ENCODE data around the gene AIFM2.
A peak's percentile ranks its signal among the peaks of the same experiment; 100 is the strongest.
"Not testable (repeated sequence)": the region's sequence is repeated elsewhere in the genome, so short reads cannot be mapped to it uniquely, and the experiment has no call there.

AIFM2 gene

DNA sequence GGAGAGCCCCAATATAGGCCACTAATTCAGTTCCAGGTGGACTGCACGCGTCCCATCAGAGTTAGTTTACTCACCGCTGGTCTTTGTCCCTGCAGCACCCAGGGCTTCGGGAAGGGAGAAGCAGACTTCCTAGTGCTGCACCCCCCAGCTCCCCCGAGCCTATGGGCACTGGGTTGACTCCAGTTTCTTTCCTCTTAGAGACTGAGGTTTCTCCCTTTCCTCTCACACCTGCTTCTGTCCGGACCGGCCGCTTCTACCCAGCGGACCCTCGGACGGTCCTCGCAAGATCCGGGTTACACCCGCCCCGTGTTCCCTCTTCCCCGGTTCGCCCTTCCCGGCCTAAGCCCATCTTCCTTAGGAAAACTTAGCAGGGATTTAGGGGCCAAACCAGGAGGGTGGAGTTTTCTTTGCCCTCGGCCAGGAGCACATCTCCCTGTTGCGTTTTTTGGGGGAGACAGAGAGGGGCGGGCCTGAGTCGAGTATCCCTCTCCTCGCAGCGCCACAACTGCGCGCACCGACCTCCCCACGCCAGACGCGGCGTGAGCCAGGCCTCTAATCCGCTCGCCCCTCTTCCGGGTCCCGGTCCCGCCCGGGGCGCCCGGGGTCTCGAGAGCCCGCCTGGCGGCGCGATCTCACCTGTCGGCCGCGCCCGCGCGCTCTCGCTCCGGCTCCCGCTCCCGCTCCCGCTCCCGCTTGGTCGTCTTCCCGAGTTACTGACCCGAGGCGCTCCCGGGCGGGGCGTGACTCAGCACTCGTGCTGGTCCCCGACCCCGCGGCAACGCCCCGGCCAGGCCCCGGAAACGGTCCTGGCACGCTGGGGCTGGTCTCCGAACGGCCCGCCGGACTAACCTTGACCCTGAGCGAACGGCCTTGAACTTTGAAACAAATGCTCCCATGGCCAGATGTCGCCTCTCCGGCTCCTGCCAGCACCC lies at the start of gene AIFM2:
Gene AIFM2, minus strand, starts transcription at position 728 of the 932 bp plus-strand sequence. CDS start 8,741 bp downstream, outside the sequence.
- DNase-seq: peak; percentile 47

DNA sequence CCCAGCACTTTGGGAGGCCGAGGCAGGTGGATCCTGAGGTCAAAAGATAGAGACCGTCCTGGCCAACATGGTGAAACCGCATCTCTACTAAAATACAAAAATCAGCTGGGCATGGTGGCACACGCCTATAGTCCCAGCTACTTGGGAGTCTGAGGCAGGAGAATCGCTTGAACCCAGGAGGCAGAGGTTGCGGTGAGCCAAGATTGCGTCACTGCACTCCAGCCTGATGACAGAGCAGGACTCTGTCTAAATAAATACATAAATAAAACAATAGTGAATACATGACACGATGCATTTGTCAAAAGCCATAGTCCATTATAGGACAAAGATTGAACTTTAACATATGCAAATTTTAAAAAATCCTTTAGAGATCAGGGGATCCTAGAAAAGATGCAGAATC lies 46.6 kb upstream of the AIFM2 start:
- DNase-seq: not testable (repeated sequence)

DNA sequence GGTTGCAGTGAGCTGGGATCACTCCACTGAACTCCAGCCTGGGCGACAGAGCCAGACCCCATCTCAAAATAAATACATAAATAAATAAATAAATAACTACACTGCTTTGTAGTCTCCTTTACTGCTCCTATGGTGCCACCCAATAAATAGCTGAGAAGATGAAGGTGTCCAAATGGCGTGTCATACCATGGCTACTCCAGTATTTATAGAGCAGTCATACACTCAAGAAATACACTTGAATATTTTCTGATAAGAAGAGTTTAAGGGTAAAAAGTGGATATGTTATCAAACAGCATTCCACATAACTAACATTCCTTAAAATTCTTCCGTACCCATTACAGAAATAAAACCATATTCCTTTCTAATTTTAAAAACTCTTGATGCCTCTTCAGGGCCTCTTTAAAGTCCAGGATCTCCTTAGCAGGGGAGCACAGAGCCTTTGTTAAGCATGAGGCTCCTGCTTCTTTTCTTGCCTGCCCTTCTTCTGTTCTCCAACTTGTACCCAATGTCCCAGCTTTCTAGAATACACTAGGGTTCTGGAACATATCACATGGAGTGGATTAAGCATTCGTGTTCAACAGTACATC lies 45.6 kb upstream of the AIFM2 start:
- DNase-seq: no peak

DNA sequence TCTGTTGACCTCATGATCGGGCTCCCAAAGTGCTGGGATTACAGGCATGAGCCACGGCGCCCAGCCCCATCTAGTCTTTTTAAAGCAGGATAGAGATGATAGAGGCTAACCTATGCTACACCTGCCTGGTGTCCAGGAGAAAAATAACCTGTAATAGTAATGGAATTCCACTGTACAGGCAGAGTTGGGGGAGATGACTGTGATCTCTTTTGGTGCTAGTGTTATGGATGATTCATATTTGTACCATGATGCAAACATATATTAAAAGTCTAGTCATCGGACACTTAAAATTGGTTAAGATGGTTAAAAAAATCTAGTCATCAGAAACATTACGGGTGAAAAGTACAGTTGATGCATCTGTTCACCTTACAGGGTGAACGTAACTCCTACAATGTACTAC lies 43.8 kb upstream of the AIFM2 start:
- no peak for DNase-seq

DNA sequence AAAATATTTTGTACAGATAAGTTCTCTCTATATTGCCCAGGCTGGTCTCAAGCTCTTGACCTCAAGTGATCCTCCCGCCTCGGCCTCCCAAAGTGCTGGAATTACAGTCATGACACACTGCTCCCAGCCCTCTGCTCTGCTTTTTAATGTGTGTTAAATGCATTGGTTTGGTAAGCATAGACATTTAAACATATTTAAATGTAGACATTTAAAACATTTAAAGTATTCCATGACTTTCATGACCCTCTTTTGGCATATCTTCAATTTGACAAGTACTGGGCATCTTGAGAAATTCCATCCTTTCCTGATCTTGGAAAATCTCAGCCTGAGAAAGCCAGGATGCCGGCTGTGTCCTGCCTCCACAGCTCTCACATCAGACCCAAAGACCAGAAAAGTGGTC lies 42.9 kb upstream of the AIFM2 start:
- no peak for DNase-seq

DNA sequence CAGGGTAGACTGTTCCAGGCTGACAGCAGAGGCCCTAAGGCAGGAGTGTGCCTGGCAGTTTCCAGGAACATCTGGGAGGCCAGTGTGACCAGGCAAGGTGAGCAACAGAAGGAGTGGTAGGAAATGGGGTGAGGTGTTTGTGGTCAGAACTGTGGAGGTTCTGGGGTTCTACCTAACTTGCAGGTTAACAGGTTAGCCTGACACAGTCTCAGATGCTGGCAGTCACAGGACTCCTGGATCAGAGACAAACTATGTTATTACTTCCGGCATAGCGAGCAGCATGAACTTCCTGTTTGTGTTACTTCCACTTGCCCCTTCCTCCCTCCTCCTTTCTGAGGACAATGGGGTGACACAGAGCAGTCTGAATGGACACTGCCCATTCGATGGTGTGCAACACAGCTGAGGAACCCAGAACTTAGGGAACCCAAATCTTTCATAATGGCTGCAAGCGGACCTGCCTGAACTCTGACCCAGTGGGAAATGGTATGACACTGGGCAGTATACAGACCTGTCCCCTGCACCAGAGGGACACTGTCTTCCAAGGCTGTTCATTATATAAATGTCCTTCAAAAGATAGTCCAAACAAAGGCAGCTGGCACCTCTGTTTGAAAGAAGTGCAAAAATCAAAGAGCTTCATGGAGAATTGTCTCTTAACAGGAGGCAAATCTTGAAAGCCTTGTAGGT lies 41.6 kb upstream of the AIFM2 start:
- DNase-seq: no peak

DNA sequence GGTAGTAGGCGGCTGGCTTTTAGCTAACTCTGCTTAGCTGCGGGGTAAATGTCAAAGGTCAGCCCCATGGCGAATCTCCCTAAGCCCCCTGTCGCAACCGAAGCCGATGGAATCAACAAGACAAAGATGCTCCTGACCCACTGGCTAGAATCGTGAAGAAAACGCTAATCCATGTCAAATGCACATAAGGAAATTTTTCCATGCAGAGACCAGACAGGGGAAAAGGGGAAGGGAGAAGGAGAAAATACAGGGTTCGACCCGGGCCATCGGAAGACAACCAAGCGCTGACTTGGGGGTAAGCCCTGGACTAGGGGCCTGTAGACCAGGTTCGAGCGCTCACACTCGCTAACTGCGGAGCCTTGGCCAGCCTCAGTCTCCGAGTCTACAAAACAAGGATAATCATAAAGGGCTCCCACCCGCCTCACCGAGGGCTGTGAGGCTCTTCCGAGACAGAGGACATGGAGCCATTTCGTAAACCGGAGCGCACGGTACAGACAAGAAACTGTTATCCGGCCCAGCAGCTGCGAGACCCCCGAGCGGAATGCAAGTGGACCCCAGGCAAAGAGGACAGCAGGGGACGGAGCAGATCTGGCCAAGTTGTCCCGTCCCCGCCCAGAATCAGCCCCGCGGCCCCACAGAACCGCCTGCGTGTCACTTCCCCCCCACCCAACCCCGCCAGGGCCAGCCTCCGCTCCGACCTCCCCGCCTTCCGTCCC lies 37.2 kb upstream of the AIFM2 start:
- peak; percentile 22 for DNase-seq

DNA sequence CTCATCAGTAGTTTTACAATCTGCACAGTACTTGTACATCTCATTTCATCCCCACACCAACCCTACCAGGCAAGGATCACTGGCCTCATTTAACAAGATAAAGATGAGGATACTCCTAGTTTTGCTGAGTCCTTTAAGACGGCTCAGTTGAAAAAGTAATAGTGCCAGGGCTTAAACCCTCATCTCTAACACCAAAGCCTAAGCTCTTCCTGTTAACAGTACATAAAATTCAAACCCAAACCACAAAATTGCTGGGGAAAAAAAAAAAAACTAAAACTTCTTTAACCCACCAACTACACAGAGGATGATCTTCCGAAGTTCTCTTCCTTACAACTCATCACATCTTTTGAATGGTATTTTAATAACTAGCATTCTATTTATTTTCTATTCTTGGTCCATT lies 36.4 kb upstream of the AIFM2 start:
- no peak for DNase-seq

DNA sequence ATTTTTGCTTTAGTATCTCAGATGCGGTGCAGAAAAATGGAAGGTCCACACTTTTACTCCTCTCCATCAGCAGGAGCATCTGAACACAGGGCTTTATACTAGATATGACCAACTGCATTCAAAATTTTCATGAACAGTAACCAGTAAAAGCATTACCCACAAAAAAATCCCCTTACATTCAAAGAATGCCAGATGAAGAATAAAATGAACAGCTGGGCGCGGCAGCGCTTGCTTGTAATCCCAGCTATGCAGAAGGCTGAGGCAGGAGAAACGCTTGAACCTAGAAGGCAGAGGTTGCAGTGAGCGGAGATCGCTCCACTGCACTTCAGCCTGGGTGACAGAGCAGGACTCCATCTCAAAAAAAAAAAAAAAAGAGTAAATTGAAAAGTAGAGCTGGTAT lies 34.6 kb upstream of the AIFM2 start:
- DNase-seq: no peak

DNA sequence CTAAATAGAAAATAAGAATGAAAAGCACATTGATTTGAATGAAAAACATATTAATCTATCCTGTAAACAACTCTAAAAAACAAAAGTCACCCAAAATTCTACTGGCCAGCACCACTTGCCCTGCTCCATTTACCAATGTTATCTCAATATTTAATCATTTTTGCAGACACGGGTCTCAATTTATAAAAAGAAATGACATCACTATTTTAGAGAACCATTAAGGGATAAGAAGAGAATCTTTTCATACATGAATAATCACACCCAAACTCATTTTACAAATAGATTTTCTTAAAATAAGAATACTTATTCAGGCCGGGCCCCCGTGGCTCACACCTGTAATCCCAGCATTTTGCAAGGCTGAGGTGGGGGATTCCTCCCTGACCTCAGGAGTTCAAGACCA lies 33.8 kb upstream of the AIFM2 start:
- no peak for DNase-seq

DNA sequence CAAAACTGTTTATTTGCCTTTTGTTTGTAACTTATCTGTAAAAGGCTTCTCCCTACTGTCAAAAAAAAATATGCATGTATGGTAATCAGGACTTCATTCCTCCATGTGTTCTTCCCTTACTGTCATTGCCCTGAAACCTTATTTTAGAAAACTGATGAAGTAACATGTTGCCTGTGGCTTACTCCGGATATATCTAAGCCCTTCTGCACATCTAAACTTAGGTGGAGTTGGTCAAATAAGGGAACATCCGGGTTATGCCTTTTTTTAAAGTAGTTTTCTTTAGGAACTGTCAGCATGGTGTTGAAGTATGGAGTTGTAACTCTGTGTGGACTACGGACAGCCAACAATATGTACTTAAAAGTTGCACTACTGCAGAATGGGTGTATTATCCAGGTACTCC lies 31.5 kb upstream of the AIFM2 start:
- no peak for DNase-seq

DNA sequence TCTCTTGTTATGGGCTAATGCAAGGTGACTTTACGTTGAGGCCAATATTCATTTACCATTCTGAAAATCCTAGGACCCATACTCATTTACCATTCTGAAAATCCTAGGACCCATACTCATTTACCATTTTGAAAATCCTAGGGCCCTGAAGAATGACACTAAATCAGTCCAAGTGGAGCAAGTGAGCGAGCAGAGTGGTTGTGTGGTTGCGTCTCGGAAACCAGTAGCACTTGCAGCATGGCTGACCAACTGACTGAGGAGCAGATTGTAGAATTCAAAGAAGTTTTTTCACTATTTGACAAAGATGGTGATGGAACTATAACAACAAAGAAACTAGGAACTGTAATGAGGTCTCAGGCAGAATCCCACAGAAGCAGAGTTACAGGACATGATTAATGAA lies 30.8 kb upstream of the AIFM2 start:
- DNase-seq: no peak

DNA sequence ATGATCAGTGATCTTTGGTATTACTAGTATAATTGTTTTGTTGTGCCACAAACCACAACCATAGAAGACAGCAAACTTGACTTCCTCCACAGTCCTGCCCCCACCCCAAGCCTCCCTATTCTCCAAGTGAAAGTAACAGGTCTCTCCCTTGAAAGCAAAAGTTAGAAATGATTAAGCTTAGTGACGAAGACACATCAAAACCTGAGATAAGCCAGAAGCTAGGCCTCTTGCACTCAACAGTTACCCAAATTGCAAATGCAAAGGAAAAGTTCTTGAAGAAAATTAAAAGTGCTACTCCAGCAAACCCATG lies 30.2 kb upstream of the AIFM2 start:
- DNase-seq: peak; percentile 49

DNA sequence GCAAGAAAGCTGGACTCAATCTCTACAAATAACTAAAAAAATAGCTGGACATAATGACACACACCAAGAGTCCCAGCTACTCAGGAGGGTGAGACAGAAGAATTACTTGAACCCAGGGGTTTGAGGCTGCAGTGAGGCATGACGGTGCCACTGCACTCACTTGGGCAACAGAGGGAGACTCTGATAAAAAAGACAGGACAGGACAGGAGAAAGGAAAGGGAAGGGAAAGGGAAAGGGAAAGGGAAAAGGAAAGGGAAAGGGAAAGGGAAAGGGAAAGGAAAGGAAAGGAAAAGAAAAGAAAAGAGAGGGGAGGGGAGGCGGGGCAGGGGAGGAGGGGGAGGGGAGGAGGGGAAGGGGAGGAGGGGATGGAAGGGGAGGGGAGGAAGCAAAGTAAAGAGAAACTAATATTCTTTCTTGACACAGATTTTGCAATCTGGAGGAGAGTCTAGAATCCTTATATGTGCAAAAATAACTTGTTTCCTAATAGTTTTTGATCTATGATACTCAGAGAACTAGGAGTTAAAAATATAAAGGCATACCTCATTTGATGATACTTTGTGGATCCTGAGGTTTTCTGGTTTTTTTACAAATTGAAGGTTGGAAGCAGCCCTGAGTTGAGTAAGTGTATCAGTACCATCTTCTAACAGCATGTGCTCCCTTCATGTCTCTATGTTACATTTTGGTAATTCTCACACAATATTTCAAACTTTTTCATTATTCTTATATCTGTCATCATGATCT lies 29.7 kb upstream of the AIFM2 start:
- no peak for DNase-seq

DNA sequence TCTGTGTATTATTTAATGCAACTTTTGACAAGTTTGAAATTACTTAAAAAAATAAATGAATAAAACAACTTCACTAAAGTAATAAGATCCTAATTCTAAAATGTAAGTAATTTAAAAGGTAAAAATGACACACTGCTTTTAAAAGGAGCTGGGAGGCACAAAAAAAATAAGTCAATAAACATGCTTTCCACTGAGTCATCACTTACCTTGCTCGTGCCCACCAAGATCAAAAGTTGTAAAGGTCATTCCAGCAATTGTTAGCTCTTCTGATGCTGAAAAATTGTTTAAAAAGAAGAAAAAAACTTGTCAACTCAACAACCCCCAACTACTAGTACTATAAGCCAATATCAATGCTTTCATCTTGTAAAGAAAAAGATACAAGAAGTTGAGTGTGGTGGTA lies 28.2 kb upstream of the AIFM2 start:
- DNase-seq: no peak

DNA sequence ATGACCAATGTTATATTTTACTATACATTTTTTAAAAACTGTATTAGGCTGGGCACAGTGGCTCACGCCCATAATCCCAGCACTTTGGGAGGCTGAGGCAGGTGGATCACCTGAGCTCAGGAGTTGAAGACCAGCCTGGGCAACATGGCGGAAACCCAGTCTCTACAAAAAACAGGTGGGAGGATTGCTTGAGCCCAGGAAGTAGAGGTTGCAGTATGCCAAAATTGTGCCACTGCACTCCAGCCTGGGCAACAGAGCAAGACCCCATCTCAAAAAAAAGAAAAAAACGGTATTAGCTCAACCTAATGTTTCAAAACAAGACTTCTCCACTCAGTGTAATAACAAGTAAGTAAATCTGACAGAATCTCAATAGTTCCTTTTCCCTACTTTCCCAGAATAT lies 26.7 kb upstream of the AIFM2 start:
- DNase-seq: not testable (repeated sequence)

DNA sequence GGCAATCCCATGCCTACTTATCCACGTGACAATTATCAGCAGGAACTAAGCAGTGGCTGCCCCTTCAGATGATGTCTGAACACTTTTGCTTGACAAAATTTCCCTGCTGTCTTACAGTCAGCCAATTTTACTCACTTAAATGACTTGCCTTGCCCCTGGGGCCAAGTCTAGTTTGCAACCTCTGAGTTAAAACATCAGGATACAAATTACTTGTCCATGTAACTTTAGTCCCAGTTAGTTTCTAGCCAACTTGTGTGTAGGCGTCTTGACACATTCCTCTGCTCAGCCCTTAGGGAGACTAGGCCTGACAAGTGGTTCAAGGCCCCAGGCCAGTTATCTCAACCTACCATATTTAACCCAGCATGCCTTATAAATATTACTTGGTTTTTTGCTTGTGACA lies 25.5 kb upstream of the AIFM2 start:
- DNase-seq: no peak

DNA sequence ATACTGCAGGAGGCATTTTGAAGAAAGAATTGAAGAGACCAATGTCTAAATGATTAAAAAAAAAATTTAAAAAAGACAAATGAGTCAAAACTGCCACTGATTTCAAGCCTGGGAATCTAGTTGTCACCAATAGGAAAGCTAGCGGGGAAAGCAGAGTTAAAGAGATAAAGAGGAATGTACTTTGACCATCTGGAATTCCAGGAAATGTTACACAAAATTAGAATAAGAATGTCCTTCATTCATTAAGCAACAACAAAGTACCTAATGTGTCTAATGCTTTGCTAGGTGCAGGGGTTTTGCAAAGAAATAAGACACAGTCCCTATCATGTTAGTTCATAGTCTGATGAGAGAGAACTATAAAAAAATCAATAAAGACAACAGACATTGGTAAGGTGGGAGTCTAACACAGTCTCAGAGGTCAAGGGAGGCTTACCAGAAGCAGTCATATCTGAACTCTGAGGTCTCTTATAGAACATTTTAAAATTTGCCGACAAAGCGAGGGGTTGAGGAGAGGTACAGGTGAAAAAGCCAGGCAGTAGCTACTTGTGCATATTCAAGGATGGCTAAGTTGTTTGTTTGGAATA lies 22.7 kb upstream of the AIFM2 start:
- no peak for DNase-seq

DNA sequence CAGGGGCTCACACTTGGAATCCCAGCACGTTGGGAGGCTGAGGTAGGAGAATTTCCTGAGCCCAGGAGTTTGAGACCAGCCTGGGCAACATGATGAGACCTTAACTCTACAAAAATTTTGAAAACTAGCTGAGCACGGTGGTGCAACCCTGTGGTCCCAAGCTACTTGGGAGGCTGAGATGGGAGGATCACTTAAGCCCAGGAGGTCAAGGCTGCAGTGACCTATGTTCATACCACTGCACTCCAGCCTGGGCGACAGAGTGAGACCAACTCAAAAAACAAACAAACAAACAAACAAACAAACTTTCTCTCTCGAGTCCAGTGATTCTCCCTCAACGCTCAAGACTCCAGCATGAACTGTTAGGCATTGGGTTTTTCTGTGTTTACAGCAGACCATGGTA lies 15.9 kb upstream of the AIFM2 start:
- no peak for DNase-seq

DNA sequence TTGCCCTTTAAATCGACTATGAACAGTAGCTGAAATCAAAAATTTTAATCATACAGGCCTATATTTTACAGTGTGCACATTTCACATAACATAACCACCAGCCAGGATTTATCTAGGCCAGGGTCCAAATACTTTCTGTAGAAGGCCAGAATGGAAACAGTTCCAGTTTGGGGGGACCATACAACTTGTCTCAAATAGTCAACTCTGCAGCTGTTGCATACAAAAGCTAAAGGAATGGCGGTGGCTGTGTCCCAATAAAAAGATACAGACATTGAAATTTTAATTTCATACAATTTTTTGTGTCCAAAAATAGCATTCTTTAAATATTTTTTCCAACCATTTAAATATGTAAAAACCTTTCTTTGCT lies 14.6 kb upstream of the AIFM2 start:
- no peak for DNase-seq

DNA sequence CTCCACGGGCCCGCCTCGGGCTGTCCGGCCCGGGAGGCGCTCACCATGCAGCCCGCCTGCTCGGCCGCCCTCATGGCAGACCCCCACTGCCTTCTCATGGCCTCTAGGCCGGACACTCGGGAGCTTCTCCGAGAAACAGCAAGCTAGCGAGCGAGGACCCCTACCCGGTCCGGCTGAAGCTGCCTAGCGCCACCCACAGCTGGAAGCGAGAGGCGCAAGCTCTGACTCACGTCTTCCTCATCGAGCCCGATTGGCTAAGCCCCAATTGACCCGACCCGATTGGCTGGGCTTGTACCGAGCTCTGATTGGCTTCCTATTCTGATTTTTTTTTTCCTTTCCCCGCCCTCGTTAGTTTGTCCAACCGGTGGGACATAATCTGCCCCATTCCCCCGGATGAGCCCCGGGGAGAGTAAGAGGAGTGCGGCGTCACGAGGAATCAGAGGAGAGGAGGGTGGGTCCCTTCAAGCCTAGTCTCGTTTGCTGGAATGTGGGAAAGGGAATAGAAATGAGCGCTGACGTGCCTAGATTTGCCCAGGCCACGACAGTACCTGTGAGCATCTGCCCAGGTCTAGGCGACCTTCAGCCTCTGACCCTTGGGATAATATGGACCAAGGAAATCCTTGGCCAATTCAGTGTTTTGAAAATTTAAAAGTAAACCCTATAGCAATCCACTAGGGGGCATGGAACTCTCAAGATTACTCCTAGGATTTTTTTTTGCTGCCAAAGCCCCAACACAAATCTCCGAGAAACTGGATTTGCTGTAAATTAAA lies 14.0 kb upstream of the AIFM2 start, which contains the start of gene TYSND1:
Gene TYSND1, minus strand, starts transcription at position 212 of the 770 bp plus-strand sequence. Its CDS starts 114 bp downstream, at position 98.
- peak; percentile 91 for DNase-seq

All from activated CD8-positive, alpha-beta memory T cell treated with anti-CD3 and anti-CD28 coated beads, Interleukin-2, amount 50 U/mL, for 4 hours (primary cell).